ENCODE results near the gene SHB. TPM values are rescaled to one million over a fixed set of nuclear protein-coding genes. Genes with fewer than 3 reads are reported as not detected.

The SHB gene
- total RNA-seq, 2 experiments from 2014 or later = 2.8 to 3.2 TPM

DNA sequence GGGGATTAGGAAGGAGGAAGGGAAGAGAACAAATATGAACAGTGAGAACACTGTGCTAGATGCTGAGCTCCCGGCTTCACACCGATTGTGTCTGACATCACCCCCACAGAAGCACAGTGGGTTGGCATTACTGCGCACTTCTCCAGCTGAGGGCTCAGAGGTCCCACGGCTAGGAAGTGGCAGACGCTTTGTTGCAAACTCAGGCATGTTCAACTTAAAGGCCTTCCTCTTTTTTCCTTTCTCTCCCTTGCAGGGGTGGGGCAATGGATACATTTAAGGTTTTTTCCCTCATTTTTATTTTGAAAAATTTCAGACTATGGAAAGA lies 15.5 kb upstream of the SHB start:
- TF ChIP-seq, protein P1, sequence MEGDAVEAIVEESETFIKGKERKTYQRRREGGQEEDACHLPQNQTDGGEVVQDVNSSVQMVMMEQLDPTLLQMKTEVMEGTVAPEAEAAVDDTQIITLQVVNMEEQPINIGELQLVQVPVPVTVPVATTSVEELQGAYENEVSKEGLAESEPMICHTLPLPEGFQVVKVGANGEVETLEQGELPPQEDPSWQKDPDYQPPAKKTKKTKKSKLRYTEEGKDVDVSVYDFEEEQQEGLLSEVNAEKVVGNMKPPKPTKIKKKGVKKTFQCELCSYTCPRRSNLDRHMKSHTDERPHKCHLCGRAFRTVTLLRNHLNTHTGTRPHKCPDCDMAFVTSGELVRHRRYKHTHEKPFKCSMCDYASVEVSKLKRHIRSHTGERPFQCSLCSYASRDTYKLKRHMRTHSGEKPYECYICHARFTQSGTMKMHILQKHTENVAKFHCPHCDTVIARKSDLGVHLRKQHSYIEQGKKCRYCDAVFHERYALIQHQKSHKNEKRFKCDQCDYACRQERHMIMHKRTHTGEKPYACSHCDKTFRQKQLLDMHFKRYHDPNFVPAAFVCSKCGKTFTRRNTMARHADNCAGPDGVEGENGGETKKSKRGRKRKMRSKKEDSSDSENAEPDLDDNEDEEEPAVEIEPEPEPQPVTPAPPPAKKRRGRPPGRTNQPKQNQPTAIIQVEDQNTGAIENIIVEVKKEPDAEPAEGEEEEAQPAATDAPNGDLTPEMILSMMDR (IDR thresholded peaks at IDR 0.05) = no peak
- no peak for DNase-seq
- H3K27me3 Mint-ChIP-seq = peaks cover 9% of the 10 kb centered on the region
- intact Hi-C loops (cut with micrococcal nuclease) = loop anchor here (10.0 kb wide), 2 partner anchors 80 to 280 kb away; no protein-coding TSS in a partner anchor
- no peak overlapping the region for H3K27ac Mint-ChIP-seq
- no peaks in the 10 kb centered on the region for H3K36me3 Mint-ChIP-seq (ENCODE audit: low read depth)
- no peak for ATAC-seq
- H3K4me1 Mint-ChIP-seq (ENCODE audit: low read depth) = no peaks in the 10 kb centered on the region
- ChIA-PET CTCF (interaction anchor here (1.0 to 3.0 kb wide), 2 partner anchors 33 to 171 kb away, joined by 3 to 11 read pairs; no protein-coding TSS in a partner anchor), POLR2A (no interaction called here)
- H3K9me3 Mint-ChIP-seq = no peaks in the 10 kb centered on the region
- H3K4me3 Mint-ChIP-seq = no peak overlapping the region

DNA sequence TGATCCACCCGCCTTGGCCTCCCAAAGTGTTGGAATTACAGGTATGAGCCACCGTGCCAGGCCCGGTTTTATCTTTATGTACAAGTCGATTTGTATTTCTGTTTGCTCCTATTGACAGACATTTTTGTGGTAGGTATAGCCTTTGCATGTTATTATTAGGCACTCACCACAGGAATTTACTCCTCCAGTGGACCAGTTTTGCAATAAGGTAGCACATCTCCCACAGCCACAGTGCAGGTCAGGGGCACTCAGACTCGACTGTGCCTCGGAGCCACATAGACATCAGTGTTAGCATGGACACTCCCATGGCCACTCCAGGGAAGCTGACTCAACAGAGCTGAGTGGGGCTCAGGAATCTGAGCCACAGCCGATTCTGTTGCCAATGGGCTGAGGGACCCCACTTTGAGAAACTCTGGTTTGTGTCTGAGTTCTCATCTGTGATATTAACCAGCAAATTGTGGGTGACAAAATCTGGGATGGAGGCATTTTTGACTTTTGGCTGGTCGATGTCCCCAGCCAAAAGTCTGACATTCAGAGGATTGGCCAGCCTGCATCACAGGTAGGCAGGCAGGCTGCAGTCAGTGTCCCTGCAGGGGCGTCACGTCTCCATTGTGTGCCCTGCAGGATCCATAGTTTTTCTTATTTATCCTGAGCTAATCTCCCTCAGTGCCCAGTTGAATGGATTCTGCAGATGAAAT lies 15.0 kb upstream of the SHB start:
- no peak for ATAC-seq
- no peaks in the 10 kb centered on the region for H3K9me3 Mint-ChIP-seq
- peaks cover 14% of the 10 kb centered on the region for H3K27me3 Mint-ChIP-seq
- CTCF ChIA-PET = interaction anchor here (1.0 to 3.0 kb wide), 2 partner anchors 32 to 170 kb away, joined by 3 to 11 read pairs; no protein-coding TSS in a partner anchor
- H3K4me3 Mint-ChIP-seq = no peak overlapping the region
- TF ChIP-seq, protein P1 (IDR thresholded peaks at IDR 0.05) = no peak
- H3K27ac Mint-ChIP-seq = no peak overlapping the region
- DNase-seq = no peak
- intact Hi-C loops (cut with micrococcal nuclease) = loop anchor here (10.0 kb wide), 2 partner anchors 81 to 281 kb away; no protein-coding TSS in a partner anchor
- H3K4me1 Mint-ChIP-seq (ENCODE audit: low read depth) = no peaks in the 10 kb centered on the region
- POLR2A ChIA-PET = no interaction called here
- H3K36me3 Mint-ChIP-seq (ENCODE audit: low read depth) = no peaks in the 10 kb centered on the region

DNA sequence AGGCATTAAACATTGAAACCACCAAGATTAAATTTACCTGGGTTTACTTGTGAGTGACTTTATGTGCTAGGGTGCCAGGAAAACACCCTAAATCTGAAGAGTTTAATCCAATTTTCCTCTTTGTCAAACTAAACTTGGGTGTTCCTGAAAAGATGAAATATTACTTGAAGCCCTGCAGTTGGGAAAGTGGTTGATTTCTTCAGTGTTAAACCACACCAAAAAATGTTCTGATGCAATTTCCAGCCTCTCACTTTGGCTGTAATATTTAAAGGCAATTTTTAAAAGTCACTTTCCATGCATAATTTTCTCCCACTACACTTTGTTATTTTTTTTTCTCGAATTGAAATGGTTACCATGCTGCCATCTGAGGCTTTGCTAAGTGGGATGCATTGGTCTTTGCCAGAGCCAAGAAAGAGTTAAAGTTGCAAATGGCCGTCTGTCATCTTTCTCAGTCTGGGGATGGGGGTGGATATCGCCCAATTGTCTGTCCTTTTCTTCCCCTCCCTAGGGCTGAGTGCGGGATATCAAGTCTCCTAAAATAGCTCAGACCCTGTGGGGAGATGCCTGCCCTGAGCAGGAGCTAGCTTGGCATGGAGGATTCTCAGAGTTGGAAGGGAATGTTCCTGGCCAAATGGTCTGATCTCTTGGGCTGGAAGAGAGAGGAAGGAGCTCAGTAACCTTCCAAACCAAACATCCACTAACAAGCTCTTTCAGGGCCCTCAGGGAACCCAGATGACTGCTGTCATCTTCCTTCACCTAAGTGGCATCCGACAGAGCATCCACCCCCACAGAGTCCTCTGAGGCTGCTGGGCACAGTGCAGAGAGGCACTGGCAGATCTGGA lies 13.6 kb upstream of the SHB start:
- ChIA-PET POLR2A (no interaction called here), CTCF (interaction anchor here (3.0 kb wide), 1 partner anchor 169 kb away, joined by 11 read pairs; no protein-coding TSS in a partner anchor)
- TF ChIP-seq, protein P1 (IDR thresholded peaks at IDR 0.05) = no peak
- intact Hi-C loops (cut with micrococcal nuclease) = loop anchor here (10.0 kb wide), 2 partner anchors 82 to 282 kb away; no protein-coding TSS in a partner anchor
- no peak for ATAC-seq
- Mint-ChIP-seq H3K27me3 (peaks cover 14% of the 10 kb centered on the region), H3K4me1 (ENCODE audit: low read depth) (no peaks in the 10 kb centered on the region), H3K4me3 (no peak overlapping the region), H3K9me3 (no peaks in the 10 kb centered on the region), H3K36me3 (ENCODE audit: low read depth) (no peaks in the 10 kb centered on the region), H3K27ac (no peak overlapping the region)
- no peak for DNase-seq

DNA sequence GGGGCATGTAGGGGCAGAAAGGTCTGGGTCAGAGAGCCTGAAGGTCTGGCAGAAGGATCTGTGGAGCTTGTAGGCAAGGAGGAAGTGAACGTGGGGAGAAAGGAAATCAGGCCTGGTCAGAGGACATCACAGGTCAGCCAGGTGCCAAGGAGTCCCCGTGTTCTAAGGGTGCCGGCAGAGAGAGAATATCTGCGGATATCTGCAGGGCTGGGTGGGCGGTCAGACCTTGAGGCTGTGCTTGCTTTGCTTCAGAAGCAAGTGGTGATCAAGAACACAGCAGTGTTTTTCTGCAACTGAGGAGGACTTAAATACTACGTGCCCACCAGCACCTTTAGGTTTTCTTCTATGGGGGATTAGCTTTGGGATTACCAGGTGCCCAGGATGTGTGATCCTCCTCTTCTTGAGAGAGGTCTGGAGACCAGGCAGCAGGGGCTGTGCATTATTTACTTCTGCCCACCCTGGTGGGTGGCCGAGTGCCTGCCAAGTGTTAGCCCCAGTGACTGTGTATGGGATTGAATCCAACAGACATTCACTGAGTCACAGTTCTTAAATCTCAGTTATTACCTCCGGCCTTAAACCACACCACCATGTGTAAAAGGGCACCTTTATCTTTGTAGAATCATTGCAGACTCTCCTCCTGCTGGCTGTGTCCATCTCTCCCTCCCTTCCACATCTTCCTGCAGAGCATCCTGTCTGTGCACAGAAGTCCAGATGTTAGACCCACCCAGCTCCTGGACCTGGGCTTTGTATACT lies 12.5 kb upstream of the SHB start:
- Mint-ChIP-seq H3K4me3 (no peak overlapping the region), H3K4me1 (ENCODE audit: low read depth) (no peaks in the 10 kb centered on the region), H3K27ac (no peak overlapping the region), H3K36me3 (ENCODE audit: low read depth) (no peaks in the 10 kb centered on the region), H3K9me3 (no peaks in the 10 kb centered on the region), H3K27me3 (peaks cover 16% of the 10 kb centered on the region)
- TF ChIP-seq, protein P1 (IDR thresholded peaks at IDR 0.05) = no peak
- POLR2A ChIA-PET = no interaction called here
- no peak for DNase-seq
- intact Hi-C loops (cut with micrococcal nuclease) = loop anchor here (10.0 kb wide), 2 partner anchors 83 to 283 kb away; no protein-coding TSS in a partner anchor
- no peak for ATAC-seq
- CTCF ChIA-PET = no interaction called here
